DOHH2 (cell line): ENCODE results near the gene GREM1.

Experiments used
- H3F3A ChIP-seq: fragments of 200-600 bp; sonication (generic), shearing (Covaris generic); 2 replicates; pipeline ENCODE4 v1.6.0; 2016; ENCODE audit warnings: antibody characterized with exemption, mild to moderate bottlenecking; ENCODE audit not compliant: control insufficient read depth, insufficient read depth
- H3K27ac ChIP-seq: fragments of 200-600 bp; sonication (generic); 2 replicates; pipeline ENCODE4 v1.5.1; 2014; ENCODE audit warnings: low read depth, mild to moderate bottlenecking, low read length, moderate library complexity
- H3K27me3 ChIP-seq: fragments of 200-600 bp; sonication (generic); 2 replicates; pipeline ENCODE4 v1.6.1; 2014; ENCODE audit warnings: mild to moderate bottlenecking, low read length, mixed read lengths; ENCODE audit not compliant: control insufficient read depth
- H3K36me3 ChIP-seq: fragments of 200-600 bp; sonication (generic); 2 replicates; pipeline ENCODE4 v1.6.1; 2014; ENCODE audit warnings: mild to moderate bottlenecking, low read length, moderate library complexity, mixed read lengths; ENCODE audit not compliant: control insufficient read depth
- H3K4me1 ChIP-seq: fragments of 200-600 bp; sonication (generic); 2 replicates; pipeline ENCODE4 v1.6.1; 2014; ENCODE audit warnings: mild to moderate bottlenecking, low read length, mixed read lengths; ENCODE audit not compliant: control insufficient read depth
- H3K4me2 ChIP-seq: fragments of 200-600 bp; sonication (generic); 2 replicates; pipeline ENCODE4 v1.6.0; 2014; ENCODE audit warnings: mild to moderate bottlenecking, low read length, moderate library complexity
- H3K4me3 ChIP-seq: fragments of 200-600 bp; sonication (generic); 2 replicates; pipeline ENCODE4 v1.5.1; 2014; ENCODE audit warnings: mild to moderate bottlenecking, low read length, mixed read lengths
- H3K79me2 ChIP-seq: fragments of 200-600 bp; sonication (generic); 2 replicates; pipeline ENCODE4 v1.6.1; 2014; ENCODE audit warnings: mild to moderate bottlenecking, low read length, mixed read lengths; ENCODE audit not compliant: control insufficient read depth
- H3K9me2 ChIP-seq: fragments of 200-600 bp; sonication (generic); replicated peaks from 2 replicates; pipeline ENCODE4 v1.6.1; 2014; ENCODE audit warnings: mild to moderate bottlenecking, low read length, mixed read lengths; ENCODE audit not compliant: control insufficient read depth
- H3K9me3 ChIP-seq: fragments of 200-600 bp; sonication (generic); 2 replicates; pipeline ENCODE4 v1.6.1; 2014; ENCODE audit warnings: antibody characterized with exemption, low read length, mixed read lengths; ENCODE audit not compliant: control insufficient read depth, insufficient read depth
- H4K20me1 ChIP-seq: fragments of 200-600 bp; sonication (generic); 2 replicates; pipeline ENCODE4 v1.6.0; 2014; ENCODE audit warnings: low read depth, mild to moderate bottlenecking, antibody characterized with exemption, low read length, moderate library complexity; ENCODE audit not compliant: control insufficient read depth, insufficient read depth
- CTCF ChIP-seq: fragments of 200-600 bp; sonication (generic); IDR thresholded peaks from one replicate; pipeline ENCODE4 v1.5.1; 2014; ENCODE audit warnings: antibody characterized with exemption, mild to moderate bottlenecking, low read depth, low read length; ENCODE audit not compliant: poor library complexity, severe bottlenecking
- EZH2phosphoT487 ChIP-seq: fragments of 200-600 bp; sonication (generic); IDR thresholded peaks from 2 replicates; pipeline ENCODE4 v1.6.1; 2017; ENCODE audit warnings: borderline replicate concordance, mild to moderate bottlenecking, antibody characterized with exemption, low read length, moderate library complexity, mixed read lengths

Gene GREM1

DNA sequence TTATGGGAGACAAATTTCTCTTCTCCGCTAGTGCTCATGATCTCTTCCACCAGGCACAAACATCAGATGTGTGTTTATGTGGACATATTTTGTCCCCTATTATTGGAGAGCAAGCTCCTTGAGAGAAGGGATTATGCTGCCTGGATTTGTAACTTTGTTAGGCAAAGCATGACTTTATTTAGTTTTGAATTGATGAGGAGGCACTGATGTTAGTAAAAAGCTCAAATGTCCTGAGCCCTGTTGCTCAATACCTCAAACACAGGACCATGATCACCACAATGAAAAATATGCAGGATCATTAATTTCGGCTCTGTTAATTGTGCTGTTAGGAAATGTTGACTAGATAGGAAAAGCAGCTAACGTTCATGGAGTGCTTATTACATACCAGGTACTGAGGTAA, 47.2 kb upstream of the GREM1 start:
- TF ChIP-seq EZH2phosphoT487 (no peak), CTCF (no peak)
- Histone ChIP-seq H3K79me2 (no peaks in the 10 kb centered on the region), H3F3A (no peaks in the 10 kb centered on the region), H3K27me3 (no peaks in the 10 kb centered on the region), H3K27ac (no peak overlapping the region), H3K4me2 (no peak overlapping the region), H3K4me3 (no peak overlapping the region), H3K9me2 (no peaks in the 10 kb centered on the region), H3K4me1 (no peaks in the 10 kb centered on the region), H3K9me3 (no peaks in the 10 kb centered on the region), H3K36me3 (no peaks in the 10 kb centered on the region), H4K20me1 (no peaks in the 10 kb centered on the region)

DNA sequence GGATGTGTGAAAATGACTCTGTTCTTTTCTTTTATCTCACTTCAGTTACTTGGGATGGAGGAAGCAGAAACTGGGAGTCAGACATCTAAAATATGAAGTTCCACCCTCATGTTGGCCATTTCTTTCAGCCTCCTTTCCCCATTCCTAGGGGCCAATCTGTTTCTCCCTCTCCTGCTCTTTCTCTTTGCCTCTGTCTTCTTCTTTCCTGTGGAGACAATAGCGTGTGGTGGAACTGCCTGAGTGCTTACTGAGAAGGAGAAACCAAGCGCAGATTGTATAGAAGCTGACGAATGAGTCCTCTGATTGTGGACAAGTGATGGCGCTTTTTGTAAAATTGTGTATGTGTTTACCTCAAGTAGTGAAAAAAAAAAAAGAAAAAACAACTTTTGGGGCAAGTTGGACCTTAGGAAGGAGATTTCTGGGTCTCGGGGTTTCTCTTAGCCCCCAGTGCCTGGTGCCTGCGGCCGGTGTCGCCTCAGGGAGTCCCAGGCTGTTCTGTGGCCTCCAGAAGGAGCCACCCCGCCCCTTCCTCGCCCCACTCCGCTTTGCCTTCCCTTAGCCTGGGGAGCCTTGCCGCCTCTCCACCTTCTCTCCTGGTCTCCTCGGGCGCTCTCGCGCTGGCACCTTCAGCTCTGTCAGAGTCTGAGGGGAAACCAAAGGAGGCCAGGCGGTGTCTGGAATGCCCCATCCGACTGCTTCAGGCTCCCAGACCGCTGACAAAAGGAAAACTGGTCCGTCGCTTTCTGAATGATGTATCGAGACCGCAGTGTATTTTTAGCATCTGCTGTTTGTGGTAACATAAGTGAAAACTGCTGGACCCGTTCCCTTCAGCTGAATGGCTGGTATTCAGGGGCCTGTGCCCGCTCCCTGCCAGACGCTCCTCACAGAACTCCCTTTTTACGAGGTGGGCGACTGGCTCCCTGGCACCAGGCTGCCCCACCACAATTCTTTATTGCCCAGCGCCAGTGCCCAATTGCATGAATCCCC, 46.2 kb upstream of the GREM1 start:
- TF ChIP-seq EZH2phosphoT487, result no peak
- no peak for TF ChIP-seq CTCF
- no peaks in the 10 kb centered on the region for H3F3A ChIP-seq
- H3K4me2 ChIP-seq, result no peak overlapping the region
- no peaks in the 10 kb centered on the region for H3K27me3 ChIP-seq
- no peaks in the 10 kb centered on the region for H3K9me2 ChIP-seq
- no peaks in the 10 kb centered on the region for H3K79me2 ChIP-seq
- no peaks in the 10 kb centered on the region for H3K9me3 ChIP-seq
- no peak overlapping the region for H3K4me3 ChIP-seq
- H4K20me1 ChIP-seq, result no peaks in the 10 kb centered on the region
- no peaks in the 10 kb centered on the region for H3K4me1 ChIP-seq
- no peak overlapping the region for H3K27ac ChIP-seq
- H3K36me3 ChIP-seq, result no peaks in the 10 kb centered on the region

- Histone ChIP-seq H3K9me2 (no peaks in the 10 kb centered on the region), H4K20me1 (no peaks in the 10 kb centered on the region), H3K27me3 (no peaks in the 10 kb centered on the region), H3K27ac (no peak overlapping the region), H3K79me2 (no peaks in the 10 kb centered on the region), H3F3A (no peaks in the 10 kb centered on the region), H3K9me3 (no peaks in the 10 kb centered on the region), H3K4me1 (no peaks in the 10 kb centered on the region), H3K4me2 (no peak overlapping the region), H3K4me3 (no peak overlapping the region), H3K36me3 (no peaks in the 10 kb centered on the region)
- TF ChIP-seq EZH2phosphoT487 (no peak), CTCF (no peak)
These were observed 43.1 kb upstream of the GREM1 start for GRCh38 chr15:32674681-32675080.
